GM12892 (cell line): ENCODE results near the gene NIPAL1.

Source experiments
- POLR2A ChIP-seq: IDR thresholded peaks from 2 replicates; pipeline ENCODE4 v1.6.1; 2011; ENCODE audit warnings: low read depth, low read length, control low read depth
- POLR2AphosphoS5 ChIP-seq: IDR thresholded peaks from 2 replicates; pipeline ENCODE4 v1.6.1; 2011; ENCODE audit warnings: low read depth, low read length, control low read depth
- TAF1 ChIP-seq: IDR thresholded peaks from 2 replicates; pipeline ENCODE4 v1.6.1; 2011; ENCODE audit warnings: low read depth, mild to moderate bottlenecking, control low read depth, low read length, borderline replicate concordance

DNA sequence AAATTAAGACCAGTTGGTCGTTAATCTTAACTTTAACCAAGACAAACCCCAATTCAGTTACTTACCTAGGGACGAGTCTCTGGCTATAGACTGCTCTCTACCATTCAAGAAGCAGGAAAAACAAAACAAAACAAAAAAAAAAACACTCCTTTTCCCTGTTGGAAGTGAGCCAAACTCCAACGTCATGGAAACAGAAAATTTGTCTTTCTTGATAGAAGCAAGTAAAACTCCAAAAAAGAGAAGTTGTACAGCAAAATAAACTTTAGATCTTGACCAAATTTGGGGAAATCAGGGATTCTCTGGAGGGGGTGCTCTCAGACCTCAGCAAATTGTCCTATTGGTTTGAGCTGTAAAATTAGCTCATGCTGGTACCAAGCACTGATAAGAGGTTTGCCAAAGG lies 3.7 kb upstream of the NIPAL1 start:
- TF ChIP-seq POLR2AphosphoS5, result no peak
- no peak for TF ChIP-seq TAF1
- TF ChIP-seq POLR2A, result no peak
